Stimulated activated CD4-positive, alpha-beta T cell treated with anti-CD3 and anti-CD28 coated beads, Interleukin-1b, Interleukin-23, amount 100 ng/mL, for 1 hour (primary cell): ENCODE measurements around the gene NPC2.

Experiments used
- DNase-seq, 2 donors: peaks; one replicate each; pipeline ENCODE4 v3.0.0-alpha.2; 2020; ENCODE audit warnings: low read depth in 2 of 2

Gene NPC2

DNA sequence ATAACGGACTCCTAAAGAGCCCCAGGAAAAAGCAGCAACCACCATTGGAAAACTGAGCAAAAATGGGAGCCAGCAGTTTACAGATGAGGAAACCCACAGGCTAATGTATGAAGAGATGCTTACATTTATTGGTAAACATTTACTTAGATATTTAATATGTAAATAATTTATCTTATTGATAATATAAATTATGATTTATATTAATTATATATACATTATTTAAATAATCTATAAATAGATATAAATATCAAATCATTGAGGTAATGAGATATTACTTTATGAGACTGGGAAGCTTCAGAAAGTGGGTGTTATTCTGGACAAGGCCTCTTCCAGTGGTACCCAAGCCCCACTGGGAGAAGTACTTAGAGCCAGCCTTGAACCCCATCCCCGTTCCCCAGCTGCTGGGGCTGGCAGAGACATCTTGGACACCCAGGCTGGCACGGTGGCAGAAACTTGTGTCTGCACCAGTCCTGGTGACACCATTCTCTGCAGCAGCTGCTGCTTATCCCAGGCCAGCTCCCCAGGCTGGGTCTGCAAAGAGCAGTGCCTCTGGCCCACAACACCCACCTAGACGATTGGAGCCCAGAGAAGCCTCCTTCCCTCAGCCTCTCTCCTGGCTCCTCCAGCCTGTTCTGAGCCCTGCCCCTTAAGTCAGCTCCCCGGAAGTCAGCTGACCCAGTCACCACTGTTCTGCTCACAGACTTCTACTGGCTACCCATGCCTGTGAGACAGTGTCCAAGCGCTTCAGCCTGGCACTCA is 26.4 kb upstream of the NPC2 start:
- no peak for DNase-seq

DNA sequence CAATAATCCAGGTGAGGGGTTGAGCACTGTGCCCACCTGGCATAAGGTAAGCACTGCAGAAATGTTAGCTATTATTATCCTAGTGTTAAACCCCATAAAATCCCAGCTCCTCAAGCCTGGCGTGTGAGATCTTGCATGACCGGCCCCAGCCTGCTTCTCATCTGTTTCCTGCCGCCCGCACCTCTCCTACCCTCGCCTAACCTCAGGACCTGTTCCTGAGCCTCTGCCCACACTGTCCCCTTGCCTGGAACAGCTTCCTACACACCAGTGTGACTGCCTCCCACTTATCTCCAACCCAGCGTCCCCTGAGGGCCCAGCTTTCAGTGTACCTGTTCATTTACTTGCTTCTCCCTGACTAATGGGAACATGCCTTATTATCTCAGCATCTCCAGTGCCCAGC is 25.1 kb upstream of the NPC2 start:
- no peak for DNase-seq

DNA sequence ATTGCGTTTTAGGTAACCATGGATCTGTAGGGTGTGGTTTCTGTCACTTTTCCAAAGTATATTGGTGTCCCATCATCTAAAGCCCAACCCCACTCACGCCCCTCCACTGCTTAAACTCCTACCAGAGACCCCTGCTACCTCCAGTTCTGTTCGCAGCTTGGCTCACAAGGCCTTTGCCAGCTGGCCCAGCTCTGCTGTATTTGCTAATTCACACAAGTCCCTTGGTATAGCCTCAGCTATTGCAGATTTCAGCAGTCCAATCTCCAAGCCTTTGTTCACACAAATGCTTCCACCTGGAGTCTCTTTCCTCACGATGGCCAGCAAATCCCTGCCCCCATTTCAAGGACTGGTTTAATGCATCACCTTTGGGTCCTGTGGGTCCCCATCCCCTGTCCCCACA is 24.6 kb upstream of the NPC2 start:
- DNase-seq, result no peak

DNA sequence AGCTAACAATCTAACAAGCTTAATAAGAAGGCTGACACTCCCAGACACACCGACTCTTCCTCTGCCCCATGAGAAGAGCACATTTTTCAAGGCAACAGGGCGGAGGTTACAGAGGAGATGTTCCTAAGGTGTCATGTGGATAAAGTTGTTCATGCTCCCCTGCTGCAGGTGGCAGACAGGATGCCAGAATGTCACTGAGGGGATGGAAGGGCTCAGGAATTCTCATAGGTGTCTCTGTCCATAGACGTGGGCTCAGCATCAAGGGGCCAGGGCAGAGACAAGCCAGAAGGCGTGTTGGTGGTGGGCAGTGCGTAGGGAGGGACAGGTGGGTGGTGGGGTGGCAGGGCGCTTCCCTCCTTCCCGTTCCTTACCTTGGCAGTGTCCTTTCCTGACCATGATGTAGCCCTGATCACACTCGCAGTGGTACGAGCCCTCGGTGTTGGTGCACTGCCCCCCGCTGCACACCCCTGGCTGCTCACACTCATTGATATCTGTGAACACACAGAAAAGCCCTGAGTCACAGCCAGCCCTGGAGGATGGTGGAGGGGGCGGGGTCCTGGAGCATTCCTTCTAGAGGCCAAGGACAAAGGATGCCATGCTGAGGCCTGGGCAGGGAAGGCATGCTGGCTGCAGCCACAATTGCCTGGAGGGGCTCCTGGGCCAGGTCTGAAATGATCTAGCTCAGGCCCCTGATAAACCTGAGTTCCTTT is 23.5 kb upstream of the NPC2 start:
- no peak for DNase-seq

DNA sequence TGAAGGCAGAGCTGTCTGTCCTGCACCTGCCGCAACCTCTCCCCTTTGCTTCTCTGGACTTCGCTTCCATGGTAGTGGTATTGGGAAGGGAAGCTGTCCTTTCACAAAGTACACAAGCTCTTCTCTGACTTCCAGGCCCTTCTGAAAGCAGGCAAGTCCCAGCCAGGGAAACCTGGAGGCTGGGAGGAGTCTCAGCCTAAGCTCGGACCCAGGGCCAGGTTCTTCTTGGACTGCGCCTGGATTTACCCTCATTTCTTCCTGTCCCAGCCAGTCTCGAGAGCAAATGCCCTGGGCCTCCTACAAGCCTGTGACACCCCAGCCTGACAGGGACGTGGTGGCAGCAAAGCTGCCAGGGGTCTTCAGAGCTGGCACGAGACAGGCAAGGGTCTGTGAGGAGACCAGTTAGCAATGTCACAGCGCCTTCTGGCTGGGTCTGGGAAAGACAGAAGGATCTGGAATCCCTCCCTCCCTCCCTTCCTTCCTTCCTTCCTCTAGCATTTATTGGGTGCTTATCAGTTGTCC is 22.8 kb upstream of the NPC2 start:
- no peak for DNase-seq

DNA sequence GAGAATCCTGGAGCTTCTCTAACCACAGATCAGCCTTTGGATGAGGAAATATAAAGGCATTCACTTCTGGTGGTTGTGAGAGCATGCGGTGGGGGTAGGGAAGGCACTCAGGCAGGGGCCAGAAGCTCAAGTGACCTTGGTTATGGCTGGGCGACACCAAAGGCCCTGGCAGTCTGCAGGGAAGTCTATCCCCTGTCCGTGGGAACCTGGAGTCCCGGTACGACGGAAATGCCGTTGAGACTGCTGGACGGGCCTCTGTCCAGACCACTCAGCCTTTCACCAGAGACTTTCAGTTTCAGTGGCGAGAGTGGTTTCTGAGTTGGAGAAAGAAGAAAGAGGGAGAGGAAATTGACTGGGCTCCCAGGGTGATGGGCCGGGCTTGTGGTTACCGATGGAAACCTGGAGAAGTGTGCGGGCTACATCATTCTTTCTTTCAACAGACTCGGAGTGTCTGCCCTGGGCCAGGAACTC is 21.4 kb upstream of the NPC2 start:
- DNase-seq, result no peak

DNA sequence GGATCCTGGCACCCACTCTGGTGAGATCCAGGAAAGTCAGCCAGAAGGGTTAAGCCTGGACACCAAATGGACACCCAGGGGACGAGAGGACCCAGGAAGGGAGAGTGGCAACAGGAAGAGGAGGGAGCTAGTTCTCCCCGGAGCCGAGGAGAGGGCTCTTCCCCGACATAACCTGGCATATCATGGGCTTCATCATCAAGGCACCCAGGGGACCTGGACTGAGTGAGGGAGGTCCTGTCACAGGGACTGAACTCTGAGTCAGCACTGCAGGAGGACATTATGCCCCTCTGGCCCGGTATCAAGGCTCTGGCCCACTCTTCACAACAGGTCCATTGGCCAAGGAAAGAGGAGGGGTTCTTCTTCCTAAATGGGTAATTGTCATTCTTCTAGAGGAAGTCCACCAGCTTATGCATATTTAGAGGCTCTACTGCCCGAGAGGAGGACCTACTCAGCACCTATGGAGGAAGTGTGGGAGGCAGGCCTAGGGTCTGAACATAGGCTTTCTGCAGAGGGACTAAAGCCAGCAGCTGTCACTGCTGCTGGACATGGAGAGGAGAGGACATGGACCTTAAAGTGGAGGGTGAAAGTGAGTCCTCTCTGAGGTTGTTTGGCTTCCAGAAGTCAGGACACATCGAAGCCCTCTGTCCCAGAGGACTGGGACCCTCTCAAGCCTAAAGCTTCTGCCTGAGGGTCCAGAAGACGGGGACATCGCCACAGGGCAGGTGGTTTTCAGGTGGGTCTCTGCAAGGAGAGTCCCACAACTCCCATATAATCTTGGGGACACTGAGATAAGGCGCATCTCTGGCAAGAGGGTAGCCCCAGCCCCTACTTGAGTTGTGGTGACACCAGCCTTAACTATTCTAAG is 19.1 kb upstream of the NPC2 start:
- no peak for DNase-seq

DNA sequence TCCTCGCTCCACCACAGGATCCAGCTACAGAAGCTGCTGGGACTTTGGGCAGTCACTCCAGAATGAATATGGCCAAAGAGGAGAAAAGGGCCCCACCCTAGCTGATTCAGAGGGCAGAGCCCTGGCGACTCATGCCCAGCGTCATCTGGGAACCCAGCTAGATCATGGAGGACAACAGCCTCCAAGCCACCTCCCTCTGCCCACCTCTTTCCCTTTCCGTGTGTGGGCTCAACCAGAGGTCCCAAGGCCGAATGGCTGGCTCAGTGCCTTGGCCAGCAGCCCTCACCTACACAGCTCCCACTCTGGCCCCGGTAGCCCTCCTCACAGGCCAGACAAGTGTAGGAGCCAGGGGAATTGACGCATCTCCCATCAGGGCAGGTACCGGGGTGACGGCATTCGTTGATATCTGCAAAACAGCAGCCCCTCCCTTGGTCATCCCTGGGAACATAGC is 17.9 kb upstream of the NPC2 start:
- DNase-seq, result no peak

DNA sequence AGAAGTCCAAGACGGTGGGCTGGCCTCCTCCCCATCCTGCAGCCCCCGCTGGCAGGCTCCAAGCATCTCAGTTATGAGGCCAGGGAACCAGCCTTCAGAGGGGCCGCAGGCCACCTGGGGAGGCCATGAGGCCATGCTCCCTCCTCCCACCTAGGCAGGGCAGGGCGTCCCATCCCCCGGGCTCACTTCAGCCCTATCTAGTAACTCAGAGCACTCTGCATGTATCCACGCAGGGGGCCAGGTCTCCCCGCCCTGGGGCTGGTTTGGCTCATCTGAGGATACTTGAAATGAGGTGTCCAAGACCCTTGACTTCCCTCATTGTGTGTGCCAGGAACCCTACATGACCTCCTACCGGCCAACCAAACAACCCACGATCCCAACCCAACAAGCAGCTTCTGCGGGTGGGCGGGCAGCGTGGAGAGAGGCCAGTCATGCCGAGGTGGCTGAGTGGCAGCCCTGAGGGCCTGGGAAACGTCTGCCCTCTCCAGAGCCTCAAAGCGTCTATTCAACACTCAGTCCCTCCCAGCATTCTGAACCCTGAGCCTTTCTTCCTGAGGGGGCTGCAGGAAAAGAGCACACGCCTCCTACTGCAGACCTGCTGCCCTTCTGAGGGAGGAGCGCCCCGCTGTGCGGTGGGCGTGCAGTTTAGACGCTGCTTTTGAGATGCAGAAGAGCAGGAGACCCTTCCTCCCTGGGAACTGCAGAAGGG is 17.3 kb upstream of the NPC2 start:
- DNase-seq, result no peak

DNA sequence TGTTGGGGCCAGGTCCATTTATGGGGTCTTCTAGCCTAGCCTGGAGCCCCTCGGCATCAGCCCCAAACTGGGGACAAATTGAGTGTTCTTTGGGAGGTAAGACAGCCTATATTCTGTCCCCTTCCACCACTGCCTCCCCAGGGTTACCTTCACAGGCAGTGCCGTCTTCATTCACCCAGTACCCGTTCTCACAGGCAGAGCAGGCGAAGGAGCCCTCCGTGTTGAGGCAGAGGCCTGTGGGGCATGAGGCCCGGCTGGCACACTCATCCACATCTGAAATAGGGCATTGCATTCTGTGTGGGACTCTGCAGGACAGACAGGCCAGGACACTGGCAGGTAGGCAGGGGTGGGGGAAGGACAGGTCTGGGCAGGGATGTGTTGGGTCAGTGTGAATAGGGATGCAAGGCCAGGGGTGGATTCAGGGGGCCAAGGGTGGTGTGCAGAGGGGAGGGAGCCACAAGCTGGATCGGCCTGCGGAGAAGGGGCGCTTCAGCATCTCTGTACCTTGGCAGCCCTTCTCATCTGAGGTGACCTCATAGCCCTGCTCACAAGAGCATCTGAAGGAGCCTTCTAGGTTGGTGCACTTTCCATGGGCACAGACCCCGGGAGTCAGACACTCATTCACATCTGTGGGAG is 16.6 kb upstream of the NPC2 start:
- no peak for DNase-seq

DNA sequence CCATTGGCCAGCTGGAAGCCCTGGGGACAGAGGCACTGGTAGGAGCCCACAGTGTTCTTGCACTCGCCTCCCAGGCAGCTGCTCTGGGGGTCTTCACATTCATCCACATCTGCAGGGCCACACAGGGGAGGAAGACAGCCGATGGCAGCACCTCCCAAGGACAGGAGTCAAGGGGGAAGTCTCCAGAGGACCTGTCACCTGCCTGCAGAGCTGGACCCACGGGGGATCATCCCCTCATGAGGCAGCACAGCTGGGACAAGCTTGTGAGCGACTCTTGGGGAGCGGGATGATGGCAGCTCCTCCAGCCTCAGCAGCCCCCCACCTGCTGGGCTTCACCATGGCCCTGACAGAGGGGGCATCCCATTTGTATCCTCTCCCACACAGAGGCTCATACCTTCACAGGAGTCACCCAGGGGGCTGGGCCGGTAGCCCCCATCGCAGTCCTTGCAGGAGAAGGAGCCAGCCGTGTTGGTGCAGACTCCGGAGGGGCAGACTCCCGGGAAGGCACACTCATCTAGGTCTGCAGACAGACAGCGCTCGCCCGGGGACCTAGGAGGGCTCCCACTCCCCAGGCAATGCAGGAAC is 15.8 kb upstream of the NPC2 start:
- DNase-seq, result no peak

DNA sequence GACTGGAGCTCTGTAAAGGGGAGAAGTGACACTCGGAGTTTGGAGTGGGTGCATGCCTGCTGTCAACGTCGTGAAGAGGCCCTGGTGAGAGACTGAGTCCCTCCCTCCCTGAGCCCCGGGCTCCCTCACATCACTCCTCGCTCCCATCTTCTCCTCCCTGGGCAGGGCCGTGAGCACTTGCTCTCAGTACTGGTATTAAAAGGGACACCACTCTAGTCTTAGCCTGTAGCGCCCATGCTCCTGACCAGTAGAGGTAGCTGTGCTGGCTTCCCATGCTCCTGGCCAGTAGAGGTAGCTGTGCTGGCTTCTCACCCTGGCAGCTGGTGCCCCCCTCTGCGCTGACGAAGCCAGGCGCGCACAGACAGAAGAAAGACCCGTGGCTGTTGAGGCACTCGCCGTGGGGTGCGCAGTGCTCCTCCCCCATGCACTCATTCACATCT is 15.2 kb upstream of the NPC2 start:
- DNase-seq, result no peak

DNA sequence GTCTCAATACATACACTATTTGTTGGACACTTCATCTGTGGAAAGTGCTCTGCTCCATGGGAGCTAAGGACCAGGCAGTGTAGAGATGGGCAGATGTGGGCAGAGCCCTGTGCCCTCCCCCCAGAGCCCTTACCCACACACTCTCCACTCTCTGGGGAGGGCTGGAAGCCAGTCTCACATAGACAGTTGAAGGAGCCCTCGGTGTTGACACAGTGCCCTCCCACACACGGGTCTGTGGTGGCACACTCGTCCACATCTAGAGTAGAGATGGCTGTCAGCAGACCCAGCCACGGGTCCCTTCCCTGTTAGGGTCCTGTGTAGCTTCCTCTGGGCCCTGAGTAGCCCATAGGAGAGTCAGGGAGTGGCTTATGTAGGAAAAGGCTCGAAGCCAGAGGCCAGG is 14.7 kb upstream of the NPC2 start:
- DNase-seq, result no peak

DNA sequence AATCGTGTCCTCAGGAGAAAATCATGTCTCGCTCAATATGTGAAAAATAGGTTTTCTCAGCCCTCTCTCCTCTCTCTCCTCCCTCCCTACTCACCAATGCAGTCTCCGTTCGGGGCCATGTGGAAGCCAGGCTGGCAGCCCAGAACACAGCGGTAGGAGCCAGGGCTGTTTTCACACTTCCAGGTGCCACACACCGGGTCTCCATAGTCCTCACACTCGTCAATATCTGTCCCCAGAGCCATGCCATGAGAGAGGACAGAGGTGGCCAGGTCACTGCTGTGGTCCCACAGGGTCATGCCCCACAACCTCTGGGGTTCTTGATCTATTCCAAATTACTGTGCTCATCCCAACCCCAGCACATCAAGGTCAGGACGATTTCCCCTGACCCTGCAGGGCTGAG is 14.0 kb upstream of the NPC2 start:
- DNase-seq, result no peak

DNA sequence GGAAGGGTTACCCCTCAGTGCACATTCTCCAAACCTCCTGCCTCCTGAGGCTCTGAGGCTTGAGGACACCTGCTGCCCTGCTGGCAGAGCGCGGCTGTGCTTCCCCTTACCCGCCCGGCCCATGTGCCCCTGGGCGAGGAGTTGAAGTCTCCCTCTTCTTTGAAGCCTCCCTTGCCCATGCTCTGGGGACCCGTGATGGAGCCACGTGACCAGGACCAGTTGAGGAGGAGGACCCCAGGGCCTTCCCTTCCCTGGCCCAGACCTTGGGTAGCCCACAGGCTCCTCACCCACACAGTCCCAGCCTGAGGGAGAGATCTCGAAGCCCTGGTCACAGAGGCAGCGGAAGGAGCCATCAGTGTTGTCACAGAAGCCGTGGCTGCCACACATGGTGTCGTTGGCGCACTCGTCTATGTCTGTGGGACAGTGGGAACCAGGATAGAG is 13.3 kb upstream of the NPC2 start:
- DNase-seq, result no peak

DNA sequence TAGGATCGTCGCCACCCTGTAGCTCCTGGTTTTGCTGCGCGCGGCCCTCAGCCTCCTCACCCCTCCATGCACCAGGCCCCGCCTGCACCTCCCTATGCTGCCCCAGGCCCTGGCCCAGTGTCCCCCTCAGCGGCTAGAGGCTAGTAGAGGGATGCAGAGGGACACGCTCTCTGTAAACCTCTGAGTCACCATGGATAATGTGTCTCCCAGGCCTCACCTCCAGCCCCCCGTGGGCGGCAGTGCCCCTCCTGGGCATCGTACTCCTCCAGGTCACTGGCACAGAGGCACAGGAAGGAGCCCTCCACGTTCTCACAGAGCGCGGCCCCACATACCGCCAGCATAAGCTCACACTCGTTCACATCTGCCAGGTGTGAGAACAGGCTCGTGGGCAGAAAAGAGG is 12.7 kb upstream of the NPC2 start:
- DNase-seq, result no peak

DNA sequence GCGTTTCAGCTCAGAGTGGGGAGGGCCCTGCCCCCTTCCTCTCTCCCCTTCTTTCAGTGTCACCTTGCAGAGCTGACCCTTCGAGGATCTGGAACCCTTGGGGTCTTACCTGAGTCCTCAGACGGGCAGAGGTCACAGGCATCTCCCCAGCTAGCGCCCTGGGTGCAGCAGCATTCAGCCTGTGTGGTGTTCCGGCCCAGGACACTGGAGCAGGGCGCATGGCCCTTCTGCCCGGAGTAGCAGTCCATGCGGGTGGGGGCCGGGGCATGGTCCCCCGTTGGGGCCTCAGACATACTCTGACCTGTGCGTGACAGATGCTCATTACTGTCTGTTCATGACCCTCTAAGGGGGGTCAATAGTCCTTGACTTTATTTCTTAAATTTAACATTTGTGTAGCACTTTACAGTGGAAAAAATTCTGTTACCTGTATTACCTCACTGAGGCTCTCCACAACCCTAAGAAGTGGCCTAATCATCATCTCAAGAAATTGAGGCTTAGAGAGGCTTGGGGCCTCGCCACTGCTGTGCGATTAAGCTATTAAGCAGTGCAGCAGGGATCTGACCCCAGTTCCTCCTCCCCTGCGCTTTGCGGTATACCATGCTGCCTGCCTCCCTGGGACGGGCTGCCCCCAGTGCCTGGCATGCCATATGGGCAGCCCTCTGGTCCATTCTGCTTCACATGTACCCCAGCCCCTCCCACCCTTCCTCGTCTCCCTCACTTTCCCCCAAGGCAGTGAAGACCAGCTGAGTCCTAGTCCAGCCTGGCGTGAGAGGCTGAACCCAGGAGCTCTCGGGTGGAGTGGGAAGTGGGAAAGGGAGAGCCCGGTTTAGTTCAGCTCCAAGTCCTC is 12.0 kb upstream of the NPC2 start:
- no peak for DNase-seq

DNA sequence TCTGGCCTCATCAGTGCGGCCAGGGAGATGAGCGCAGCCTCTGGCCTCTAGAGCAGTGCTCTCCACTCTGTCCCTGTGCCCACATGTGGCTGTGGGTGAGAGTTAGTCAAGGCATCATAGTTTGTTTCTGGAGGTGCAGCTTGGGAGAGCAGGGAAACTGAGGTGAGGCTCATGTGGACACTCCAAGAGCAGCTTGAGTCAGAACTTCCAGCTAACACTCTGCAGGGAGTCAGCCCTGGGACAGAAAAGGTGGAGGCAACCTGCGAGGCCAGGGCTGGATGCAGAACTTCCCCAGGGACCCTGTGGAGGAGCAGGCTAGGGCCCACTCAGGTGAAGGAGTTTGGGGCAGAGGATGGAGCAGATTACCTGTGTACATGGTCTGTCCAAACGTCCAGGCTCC is 11.3 kb upstream of the NPC2 start:
- no peak for DNase-seq

DNA sequence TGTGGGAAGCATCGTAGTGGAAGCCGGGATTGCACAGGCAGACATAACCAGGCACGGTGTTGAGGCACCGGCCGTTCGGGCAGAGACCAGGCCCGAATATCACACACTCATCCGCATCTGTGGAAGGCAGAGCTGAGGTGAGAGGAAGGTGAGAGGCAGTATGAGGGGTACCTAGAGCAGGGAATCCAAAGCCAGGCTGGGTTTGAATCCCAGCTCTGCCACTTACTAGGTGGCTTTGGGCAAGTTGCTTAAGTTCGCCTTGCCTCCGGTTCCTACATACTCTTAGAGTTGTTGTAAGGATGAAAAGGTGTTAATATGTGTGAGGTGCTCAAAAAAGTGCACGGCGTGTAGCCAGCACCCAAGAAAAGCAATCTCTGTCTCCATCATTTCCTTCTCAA is 10.8 kb upstream of the NPC2 start:
- no peak for DNase-seq
